ENCODE results near the gene FAM241A.

DNA sequence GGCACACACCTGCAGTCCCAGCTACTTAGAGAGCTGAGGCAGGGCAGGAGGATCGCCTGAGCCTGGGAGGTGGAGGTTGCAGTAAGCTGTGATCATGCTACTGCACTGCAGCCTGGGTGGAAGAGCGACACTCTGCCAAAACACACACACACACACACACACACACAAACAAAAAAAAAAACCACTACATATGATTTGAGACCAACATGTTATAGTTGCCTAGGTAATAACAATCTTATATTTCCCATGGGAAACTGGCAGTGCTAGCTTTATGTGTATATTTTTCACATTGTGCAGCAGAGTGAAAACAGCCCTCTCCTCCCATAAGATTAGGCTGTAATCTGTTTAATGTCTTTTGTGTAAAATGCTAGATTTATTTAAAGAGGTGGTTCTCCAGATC, 3.1 kb upstream of the FAM241A start:
- TF ChIP-seq, protein P1, sequence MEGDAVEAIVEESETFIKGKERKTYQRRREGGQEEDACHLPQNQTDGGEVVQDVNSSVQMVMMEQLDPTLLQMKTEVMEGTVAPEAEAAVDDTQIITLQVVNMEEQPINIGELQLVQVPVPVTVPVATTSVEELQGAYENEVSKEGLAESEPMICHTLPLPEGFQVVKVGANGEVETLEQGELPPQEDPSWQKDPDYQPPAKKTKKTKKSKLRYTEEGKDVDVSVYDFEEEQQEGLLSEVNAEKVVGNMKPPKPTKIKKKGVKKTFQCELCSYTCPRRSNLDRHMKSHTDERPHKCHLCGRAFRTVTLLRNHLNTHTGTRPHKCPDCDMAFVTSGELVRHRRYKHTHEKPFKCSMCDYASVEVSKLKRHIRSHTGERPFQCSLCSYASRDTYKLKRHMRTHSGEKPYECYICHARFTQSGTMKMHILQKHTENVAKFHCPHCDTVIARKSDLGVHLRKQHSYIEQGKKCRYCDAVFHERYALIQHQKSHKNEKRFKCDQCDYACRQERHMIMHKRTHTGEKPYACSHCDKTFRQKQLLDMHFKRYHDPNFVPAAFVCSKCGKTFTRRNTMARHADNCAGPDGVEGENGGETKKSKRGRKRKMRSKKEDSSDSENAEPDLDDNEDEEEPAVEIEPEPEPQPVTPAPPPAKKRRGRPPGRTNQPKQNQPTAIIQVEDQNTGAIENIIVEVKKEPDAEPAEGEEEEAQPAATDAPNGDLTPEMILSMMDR (IDR thresholded peaks at IDR 0.05) = no peak
- TF ChIP-seq POLR2A (IDR thresholded peaks at IDR 0.05) = no peak

Data from right lobe of liver (tissue), 4 donors.